ENCODE results near the gene RCAN1.

- TF ChIP-seq TAF1 (IDR thresholded peaks at IDR 0.05; ENCODE audit: borderline replicate concordance, insufficient read depth, low read length) (no peak), POLR2AphosphoS5 (IDR thresholded peaks at IDR 0.05; ENCODE audit: low read depth, low read length) (no peak), SIN3A (IDR thresholded peaks at IDR 0.05; ENCODE audit: borderline replicate concordance, insufficient read depth, low read length) (no peak)
These were observed 33.9 kb upstream of the RCAN1 start for GRCh38 chr21:34648739-34649297.
